Measurements from ENCODE around the gene CACNA1D. TPM values are rescaled to one million over a fixed set of nuclear protein-coding genes. Genes with fewer than 3 reads are reported as not detected.

Gene CACNA1D
- total and polyA plus RNA-seq, 12 donors, result 0.04 to 1.9 (median 0.49) TPM

- Histone ChIP-seq H3K4me3 (no peak overlapping the region), H3K27me3 (peaks cover 0 to 16% (median 11%) of the 10 kb centered on the region in 7 donors), H3K36me3 (no peaks in the 10 kb centered on the region), H3K4me1 (peaks cover 0 to 5% (median 0%) of the 10 kb centered on the region in 9 donors), H3K27ac (no peak overlapping the region), H3K9me3 (no peaks in the 10 kb centered on the region)
- no peak for TF ChIP-seq CTCF (IDR thresholded peaks at IDR 0.05)
- 62 to 69% methylated on average over 7 of the region's 7 CpGs for WGBS, 2 donors
- intact Hi-C loops (cut with DNase I), result no loop called here
- no peak for DNase-seq
- no peak for ATAC-seq
These were observed 51.6 kb downstream of the CACNA1D start for GRCh38 chr3:53545996-53546359.

GRCh38 chr3:53547327-53547726 is 52.9 kb downstream of the CACNA1D start:
- Histone ChIP-seq H3K36me3 (no peaks in the 10 kb centered on the region), H3K4me1 (peaks cover 0 to 5% (median 0%) of the 10 kb centered on the region in 9 donors), H3K27ac (no peak overlapping the region), H3K4me3 (no peak overlapping the region), H3K27me3 (peaks cover 0 to 11% (median under 1%) of the 10 kb centered on the region in 7 donors), H3K9me3 (no peaks in the 10 kb centered on the region)
- ATAC-seq (no peak), DNase-seq (no peak)
- TF ChIP-seq CTCF (IDR thresholded peaks at IDR 0.05), result no peak
- 86 to 88% methylated on average over 8 of the region's 8 CpGs for WGBS, 2 donors
- intact Hi-C loops (cut with DNase I), result no loop called here

GRCh38 chr3:53550005-53550620 is 55.7 kb downstream of the CACNA1D start:
- Histone ChIP-seq H3K27ac (no peak overlapping the region), H3K9me3 (no peaks in the 10 kb centered on the region), H3K27me3 (peaks cover 0 to 5% (median 0%) of the 10 kb centered on the region in 7 donors), H3K4me3 (no peak overlapping the region), H3K4me1 (peaks cover 0 to 5% (median 0%) of the 10 kb centered on the region in 9 donors), H3K36me3 (no peaks in the 10 kb centered on the region)
- WGBS, 2 donors, result 56% methylated on average over 8 of the region's 8 CpGs
- ATAC-seq (peak in 1 of 8 donors; percentile 35), DNase-seq (no peak)
- intact Hi-C loops (cut with DNase I), result no loop called here
- TF ChIP-seq CTCF (IDR thresholded peaks at IDR 0.05), result no peak

GRCh38 chr3:53551324-53551723 is 56.9 kb downstream of the CACNA1D start:
- ATAC-seq (no peak), DNase-seq (no peak)
- Histone ChIP-seq H3K4me3 (no peak overlapping the region), H3K4me1 (peaks cover 0 to 5% (median 0%) of the 10 kb centered on the region in 9 donors), H3K9me3 (no peaks in the 10 kb centered on the region), H3K36me3 (no peaks in the 10 kb centered on the region), H3K27ac (no peak overlapping the region), H3K27me3 (peaks cover 0 to 5% (median 0%) of the 10 kb centered on the region in 7 donors)
- intact Hi-C loops (cut with DNase I), result no loop called here
- 80 to 81% methylated on average over 7 of the region's 7 CpGs for WGBS, 2 donors
- no peak for TF ChIP-seq CTCF (IDR thresholded peaks at IDR 0.05)
